HG03139 (cell line): ENCODE data around the gene PRDM16.
"Not testable (repeated sequence)": the region's sequence is repeated elsewhere in the genome, so short reads cannot be mapped to it uniquely, and the experiment has no call there.

Experiments
- ATAC-seq: cut with Tn5 transposase; IDR thresholded peaks from one replicate; pipeline ENCODE4 v1.9.1; 2021; ENCODE audit not compliant: unreplicated experiment

The PRDM16 gene

GRCh38 chr1:3159121-3159520, 90.1 kb downstream of the PRDM16 start:
- no peak for ATAC-seq

GRCh38 chr1:3159996-3160395, 91.0 kb downstream of the PRDM16 start:
- ATAC-seq, result no peak

GRCh38 chr1:3160647-3161145, 91.7 kb downstream of the PRDM16 start:
- ATAC-seq, result no peak

- no peak for ATAC-seq
These were observed 92.3 kb downstream of the PRDM16 start for GRCh38 chr1:3161176-3161840.

- no peak for ATAC-seq
These were observed 93.4 kb downstream of the PRDM16 start for GRCh38 chr1:3162322-3162882.

GRCh38 chr1:3163356-3163755, 94.4 kb downstream of the PRDM16 start:
- ATAC-seq, result no peak

- no peak for ATAC-seq
These were observed 95.7 kb downstream of the PRDM16 start for GRCh38 chr1:3164671-3165070.

GRCh38 chr1:3165189-3165588, 96.2 kb downstream of the PRDM16 start:
- not testable (repeated sequence) for ATAC-seq

GRCh38 chr1:3166206-3166918, 97.4 kb downstream of the PRDM16 start:
- no peak for ATAC-seq

- ATAC-seq, result no peak
These were observed 98.3 kb downstream of the PRDM16 start for GRCh38 chr1:3167255-3167654.

GRCh38 chr1:3168678-3169077, 99.7 kb downstream of the PRDM16 start:
- no peak for ATAC-seq

- no peak for ATAC-seq
These were observed 100.8 kb downstream of the PRDM16 start for GRCh38 chr1:3169665-3170356.

GRCh38 chr1:3170561-3171453, 101.8 kb downstream of the PRDM16 start:
- ATAC-seq, result no peak

- no peak for ATAC-seq
These were observed 102.8 kb downstream of the PRDM16 start for GRCh38 chr1:3171761-3172160.

- no peak for ATAC-seq
These were observed 103.7 kb downstream of the PRDM16 start for GRCh38 chr1:3172431-3173380.

GRCh38 chr1:3173381-3173980, 104.5 kb downstream of the PRDM16 start:
- no peak for ATAC-seq

GRCh38 chr1:3174487-3175247, 105.7 kb downstream of the PRDM16 start:
- no peak for ATAC-seq

GRCh38 chr1:3175486-3175885, 106.5 kb downstream of the PRDM16 start:
- ATAC-seq, result no peak
